Putamen (tissue), 1 donor: ENCODE results near the gene GPATCH2L.

ENCODE experiments used
- DNase-seq: peaks from one replicate; pipeline ENCODE4 v3.0.0-alpha.2; 2016; ENCODE audit warnings: low spot score

The GPATCH2L gene

DNA sequence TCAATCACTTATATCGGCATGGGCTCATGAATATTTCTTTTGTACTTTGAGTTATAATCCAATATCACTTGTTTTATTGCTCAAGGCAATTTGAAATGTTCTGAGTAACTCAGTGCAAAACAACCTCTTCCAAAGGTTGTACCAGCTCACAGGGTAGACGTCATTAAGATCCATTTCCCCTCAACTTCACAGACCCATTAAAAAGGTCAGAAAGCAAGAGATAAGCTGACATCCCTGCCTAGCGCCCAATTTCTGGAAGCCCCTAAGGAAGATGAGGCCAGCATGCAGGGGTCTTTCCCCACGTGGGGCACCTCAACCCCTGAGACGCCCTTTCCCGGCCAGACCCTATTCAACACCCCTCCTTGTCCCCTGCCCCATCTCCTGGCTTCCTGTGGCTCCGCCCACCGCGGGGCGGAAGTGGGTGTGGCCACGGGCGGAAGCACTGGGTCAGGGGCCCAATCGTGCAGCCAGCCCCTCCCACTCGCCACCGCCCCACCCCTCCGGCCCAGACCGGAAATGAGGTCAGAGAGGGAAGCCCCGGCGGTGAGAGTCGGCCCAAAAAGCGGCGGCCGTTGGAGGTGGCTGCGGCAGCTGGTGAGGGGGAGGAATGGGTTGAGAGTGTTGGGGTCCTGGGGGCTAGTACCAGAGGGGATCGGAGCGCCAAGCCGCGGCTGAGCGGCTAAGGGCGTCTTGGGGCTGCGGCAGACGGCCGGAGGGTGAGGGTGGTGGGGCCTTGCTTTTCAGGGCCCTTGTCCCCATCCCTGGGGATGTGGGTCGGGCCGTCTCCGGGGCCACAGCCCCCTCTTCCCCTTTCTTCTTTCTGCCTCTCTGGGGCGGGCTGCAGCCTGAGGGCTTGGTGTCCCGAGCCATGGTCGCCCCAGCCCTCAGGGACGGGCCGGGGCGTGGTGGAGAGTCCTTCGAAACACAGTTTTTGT, at the start of gene GPATCH2L:
TSS of gene GPATCH2L (plus strand) at position 525 of the 935 bp plus-strand sequence. CDS start 2,442 bp downstream, outside the sequence.
- peak; percentile 92 for DNase-seq

DNA sequence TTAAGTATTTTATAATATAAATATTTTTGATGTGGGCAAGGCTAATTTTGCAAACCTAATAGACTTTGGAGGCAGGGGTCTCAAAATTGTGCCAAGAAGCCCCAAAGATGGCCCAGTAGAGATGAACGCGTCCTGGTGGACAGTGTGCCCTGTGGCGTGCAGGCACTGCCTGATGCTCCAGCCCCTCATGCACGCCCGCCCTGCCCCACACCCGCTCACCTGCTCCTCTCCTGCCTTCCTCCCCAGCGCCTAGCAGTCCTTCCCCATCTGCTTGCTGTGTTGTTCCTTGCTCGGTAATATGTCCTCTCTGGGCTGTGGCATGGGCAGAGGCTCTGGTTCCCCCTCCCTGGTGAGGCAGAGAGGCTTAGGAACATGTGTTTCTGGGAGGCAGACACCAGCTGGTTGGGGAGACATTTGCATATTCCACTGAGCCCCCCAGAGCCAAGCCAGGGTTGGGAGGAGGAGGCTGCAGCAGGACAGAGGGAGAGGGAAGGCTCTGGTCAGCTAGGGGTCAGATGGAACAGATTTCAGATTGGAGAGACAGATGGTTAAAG, 46.8 kb upstream of the GPATCH2L start:
- DNase-seq, result no peak

DNA sequence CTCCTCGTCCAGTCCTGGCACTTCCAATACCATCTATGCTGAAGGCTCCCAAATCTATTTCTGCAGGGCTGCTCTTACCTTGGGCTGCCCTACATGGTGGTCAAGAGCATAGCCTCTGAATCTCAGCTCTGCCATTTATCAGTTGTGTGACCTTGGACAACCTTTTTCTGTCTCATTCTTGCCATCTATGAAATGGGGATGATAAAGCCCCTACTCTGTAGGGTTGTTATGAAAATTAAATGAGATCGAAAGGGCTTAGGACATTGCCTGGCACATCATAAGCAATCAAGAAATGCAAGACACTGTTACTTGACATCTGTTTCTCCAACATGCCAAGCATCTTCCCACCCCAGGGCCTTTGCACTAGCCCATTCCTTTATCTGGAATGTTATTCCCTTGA, 45.5 kb upstream of the GPATCH2L start:
- no peak for DNase-seq

DNA sequence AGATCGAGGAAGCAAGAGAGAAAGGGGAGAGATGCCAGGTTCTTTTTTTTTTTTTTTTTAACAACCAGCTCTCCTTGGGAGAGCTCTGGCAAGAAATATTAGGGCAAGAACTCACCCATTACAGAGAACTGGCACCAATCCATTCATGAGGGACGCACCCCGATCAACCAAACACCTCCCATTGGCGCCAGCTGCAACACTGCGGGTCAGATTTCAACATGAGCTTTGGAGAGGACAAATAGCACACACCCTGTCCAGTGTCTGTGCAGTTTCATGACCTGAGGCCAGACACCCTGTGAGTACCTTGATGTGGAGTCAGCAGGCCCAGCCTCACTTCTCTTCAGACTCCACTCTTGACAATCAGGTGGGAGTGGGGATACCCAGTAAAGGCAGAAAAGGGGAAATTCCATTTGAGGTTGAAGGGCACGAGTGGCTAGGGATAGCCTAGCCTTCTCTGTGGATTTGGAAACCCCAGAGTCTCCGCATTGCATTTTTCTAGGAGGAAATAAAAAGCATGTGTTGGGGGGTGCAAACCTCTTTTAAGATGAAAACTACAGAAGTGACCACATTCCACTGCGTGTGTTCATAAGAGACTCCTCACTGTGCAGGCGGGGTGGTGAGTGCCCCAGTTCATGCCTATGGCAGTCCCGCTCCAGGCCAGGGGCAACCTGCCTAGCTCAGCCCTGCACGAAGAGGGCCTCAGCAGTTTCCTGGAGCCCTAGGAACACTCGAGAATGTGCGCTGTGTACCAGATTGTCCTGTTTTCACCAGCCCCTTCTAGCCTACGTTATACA, 42.4 kb upstream of the GPATCH2L start:
- DNase-seq, result no peak

DNA sequence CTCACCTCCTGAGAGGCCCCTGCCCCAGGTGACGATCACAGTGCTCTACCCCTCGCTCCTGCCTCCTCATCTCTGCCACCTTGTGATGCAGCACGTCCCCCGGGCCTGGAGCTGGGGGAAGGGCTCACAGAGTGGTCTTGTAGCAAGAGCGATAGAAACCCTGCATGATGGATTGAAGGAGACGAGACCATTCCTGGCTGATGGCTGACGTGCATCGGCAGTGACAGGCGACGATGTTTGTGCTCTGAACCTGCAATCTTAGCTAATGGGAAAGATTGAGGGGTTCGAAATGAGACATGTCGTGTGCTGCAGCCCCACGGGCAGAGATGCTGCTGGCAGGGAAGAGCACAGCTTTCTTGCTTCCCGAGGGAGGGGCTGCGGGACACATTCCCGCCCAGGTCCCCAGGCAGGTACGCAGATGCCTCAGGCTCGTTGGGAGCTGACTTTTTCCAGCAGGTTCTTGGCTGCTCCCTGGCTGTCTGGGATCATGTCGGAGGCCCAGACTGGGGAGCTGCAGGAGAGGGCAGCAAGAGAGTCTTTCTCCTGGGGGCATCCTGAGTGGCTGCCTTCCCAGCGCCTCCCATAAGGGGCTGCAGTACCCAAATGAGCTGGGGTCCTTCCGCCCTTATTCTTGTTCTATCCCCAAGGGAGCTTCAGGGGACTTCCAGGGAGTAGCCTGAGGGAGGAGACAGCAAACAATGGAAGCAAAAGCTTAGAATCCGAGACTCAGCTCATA, 38.7 kb upstream of the GPATCH2L start:
- DNase-seq, result no peak

DNA sequence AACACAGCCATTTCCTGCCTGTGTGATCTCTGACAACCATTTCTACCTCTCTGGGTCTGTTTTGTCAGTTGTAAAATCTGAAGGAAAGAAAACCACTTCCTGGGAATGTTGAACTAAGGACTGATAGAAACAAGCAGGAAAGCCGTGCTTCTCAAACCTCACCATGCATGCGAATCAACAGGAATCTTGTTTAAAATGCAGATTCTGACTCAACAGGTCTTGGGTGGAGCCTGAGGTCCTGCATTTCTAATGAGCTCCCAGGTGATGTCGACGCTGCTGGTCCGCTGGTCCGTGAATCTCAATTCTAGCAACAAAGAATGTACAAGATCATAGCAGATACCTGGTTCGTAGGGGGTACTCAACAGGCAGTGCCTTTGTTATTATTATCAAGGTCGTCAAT, 38.0 kb upstream of the GPATCH2L start:
- no peak for DNase-seq

DNA sequence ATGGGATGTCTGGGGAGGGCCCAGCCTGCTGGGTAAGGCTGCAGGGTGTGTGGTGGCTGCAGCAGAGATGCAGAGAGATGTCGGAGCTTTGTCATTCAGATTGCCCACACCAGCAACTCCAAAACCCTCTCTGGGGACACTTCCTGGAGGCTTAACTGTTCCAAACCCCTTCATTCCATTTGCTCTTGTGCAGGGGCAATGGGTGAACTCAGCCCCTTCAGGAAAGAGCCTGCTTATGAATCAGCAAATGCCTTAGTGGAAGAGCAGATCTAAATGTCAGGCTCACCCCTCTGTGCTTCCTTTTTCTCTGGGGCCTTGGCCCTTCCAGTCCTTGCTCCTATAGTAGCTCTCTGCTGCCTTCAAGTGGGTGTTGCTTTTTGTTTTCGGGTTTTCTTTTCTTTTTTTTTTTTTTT, 36.7 kb upstream of the GPATCH2L start:
- no peak for DNase-seq

DNA sequence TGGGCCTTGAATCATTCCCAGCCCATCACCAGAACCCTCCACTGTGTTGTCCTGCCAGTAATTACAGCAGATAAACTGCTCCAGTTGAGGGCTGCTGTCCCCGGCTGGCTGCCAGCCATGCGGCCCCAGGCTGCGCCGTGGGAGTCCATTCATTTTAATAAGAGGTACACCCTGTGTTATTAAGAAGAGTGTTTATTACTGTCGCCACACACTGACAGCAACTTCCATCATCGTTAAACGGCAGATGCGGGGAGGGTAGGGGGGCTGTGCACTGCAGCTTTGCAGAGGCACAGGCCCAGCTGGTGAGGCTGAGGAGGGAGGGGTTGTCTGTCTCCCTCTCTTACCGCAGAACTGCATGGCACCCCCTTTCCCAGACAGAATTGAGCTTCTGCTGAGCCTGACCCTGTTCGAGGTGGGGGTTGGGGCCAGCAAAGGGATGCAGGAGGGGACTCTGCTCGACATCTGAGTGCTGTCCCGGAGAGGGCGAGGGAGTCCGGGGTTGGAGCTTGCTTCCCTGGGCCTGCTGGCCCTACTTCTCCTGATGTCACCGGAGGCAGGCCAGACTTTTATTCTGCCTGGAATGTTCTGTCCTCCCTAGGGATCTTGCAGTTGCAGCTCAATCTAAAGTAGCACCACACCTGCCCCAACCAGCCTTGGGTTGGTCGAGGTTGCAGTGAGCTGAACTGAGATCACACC, 33.8 kb upstream of the GPATCH2L start:
- no peak for DNase-seq

DNA sequence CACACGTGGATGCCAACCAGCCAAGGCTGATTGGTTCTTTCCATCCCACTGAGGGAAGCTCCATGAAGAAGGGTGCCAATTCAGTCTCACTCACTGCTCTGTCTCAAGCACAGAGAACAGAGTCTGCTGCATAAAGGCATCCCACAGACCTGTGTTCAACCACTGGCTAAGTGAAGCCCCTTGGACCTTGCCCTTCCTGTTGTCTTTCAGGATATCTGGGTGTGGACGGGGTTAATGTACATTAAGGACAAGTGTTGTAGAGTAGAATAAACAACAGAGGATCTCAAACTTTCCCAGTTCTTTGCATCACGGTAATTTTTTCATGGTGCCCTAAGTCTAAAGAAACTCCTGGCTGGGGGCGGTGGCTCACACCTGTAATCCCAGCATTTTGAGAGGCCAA, 33.1 kb upstream of the GPATCH2L start:
- DNase-seq, result no peak

DNA sequence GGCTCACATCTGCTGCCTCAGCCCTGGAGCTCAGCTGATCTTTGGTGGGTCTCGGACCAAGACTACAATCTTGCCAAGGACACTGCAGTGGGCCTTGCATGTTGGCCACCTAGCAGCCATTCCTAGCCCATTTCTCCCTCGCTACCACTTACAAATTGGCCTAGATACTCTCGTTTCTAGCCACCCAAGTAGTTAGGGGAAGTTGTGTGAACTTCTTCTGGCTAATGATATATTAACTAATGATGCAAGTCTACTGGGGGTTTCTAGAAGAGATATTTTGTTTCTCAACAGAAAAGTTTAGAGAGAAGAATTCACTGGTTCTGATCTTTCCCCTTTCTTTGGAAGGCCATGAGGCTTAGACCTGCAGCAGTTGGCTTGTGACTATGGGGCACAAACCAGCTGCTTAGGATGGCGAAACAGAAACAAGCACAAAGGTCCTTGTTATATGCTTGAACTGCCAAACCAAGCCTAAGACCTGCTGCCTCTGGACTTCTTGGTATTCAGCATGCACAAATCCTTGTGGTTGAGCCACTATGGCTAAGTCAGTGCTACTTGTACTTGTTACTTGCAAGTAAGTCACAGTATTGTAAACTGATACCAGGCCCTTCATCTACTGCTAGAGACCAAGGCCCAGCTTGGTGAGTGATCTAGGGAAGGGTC, 30.5 kb upstream of the GPATCH2L start:
- no peak for DNase-seq

DNA sequence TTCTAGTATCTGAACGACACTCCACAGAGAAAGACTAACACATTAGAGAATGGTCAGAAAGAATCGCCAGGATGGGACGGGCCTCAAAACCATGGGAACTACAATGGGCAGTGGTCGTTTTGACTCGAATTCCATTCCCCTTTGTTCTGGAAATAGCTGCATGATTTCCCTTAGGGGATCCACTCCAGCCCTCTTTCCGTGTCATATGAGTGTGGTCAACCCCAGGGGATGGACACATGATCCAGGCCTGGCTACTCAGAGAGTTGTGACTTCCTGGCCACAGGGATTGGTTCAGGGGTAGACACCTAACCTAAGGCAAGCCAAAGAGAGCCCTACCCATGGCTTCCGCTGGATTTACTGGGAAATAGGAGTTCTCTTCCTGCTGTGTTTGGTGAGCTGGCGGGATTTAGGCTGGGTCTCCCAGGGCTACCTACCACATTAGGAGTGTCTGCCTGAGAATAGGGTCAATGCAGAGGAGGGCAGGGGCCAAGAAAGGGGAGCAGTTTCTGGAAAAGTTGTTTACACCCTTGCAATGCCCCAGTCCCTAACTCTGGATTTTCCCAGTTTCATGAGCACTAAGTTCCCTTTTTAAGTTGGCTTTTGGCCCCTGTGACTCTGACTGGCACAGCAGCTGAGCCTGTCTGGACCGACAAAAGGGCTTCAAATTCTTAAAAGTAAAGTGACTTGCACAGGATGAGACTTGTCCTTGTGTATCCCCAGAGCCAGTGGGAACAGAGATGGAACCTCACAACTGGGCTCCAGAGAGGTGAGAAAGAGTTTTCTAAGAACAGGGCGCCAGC, 28.1 kb upstream of the GPATCH2L start:
- DNase-seq, result no peak

DNA sequence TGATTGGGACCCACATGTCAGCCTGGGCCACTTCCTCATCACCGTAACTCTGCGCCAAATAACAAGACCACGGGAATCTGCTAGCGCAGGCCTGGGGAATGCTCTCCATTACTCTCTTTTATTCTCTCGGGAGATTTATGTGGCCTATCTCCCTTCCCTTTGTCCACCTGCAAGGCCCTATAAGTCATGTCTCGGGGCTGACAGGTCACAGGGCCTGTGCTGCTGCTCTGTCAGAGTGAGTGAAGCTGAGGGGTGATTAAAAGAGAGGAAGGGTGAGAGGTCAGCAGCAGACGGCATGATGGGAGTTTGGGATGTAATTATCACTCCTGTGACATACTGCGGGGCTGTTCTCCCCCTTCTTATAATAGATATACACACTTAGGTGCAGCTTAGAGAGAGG, 26.2 kb upstream of the GPATCH2L start:
- DNase-seq, result no peak

DNA sequence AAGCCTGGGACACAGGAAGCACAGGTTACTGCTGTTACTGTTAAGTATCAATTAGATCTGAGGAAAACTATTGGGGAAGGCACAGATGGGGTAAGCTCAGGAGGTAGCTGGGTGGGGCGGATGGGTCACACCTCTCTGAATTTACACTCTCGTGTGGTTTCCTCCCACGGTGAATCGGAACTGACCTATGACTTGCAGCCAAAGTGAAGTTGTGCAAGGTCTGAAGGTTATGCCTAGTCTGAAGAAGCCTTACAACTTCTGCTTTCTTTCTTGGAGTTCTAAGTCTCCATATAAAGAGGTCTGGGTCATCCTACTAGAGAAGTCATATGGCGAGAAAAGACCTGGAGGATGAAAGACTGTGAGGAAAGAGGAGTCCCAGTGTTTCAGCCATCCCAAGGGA, 25.6 kb upstream of the GPATCH2L start:
- no peak for DNase-seq

DNA sequence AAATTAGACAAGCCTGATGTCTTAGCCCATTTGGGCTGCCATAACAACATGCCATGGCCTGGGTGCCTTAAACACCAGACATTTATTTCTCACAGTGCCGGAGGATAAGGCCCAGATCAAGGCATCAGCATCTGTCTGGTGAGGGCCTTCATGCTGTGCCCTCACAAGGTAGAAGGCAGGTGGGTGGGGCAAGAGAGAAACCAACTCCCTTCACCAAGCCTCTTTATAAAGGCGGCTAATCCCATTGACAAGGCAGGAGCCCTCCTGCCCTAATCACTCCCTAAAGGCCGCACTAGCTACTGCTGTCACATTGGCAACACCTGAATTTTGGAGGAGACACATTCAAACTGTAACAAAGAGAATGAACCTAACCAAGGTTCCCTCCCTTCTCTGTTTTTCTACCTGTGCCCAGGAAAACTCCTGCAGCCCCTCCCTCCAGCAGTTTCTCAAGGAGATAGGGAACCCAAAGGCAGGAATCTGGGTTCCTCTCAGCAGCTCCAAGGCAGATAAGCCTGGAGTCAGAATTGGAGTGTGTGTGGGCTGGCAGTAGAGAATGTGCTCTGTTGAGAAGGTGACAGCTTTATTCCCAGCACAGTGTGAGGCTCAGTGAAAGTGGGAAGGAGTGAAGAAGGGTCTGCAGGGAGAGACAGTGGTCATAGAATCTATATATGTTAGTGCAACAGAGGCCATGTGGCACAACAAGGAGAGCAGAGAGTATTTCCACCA, 21.7 kb upstream of the GPATCH2L start:
- no peak for DNase-seq

DNA sequence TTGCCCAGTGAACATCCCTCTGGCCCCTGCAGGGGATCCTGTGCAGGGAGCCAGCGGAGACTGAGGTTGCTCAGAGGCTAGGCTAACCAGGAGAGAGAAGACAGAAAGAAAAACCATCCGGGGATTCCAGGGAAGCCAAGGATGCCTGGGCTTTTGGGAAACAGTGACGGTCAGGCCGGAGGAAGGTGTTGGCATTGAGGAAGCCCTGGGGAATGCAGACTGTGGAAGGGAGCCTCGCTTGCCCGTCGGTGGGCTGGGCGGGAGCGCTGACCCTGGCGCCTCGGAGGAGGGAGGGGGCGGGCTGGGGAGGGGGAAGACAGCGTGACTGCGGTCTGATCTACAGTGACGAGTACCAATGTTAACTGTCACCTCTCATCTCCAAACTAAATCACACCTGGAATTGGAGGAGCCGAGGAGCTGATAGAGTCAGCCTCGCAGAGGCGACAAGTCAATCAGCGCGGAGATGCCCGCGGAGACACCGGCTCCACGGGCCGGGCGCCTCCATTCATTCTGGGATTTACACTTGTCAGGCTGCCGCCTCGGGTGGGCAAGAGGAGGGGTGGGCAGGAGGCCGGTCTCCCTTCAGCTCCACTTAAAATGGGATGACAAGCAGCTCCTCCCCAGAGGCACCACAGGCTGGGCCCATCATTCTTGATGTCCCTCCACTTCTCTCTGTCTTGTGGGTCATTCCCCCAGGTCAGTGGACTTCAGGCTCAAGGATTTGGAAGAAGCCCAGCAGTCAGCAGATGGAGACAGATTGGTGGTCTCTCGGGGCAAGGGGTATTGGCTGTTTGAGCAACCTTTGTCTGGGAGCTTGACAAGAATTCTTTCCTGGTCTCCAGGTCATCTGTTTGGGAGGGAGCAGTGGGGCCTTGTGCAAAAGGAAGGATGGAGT, 20.4 kb upstream of the GPATCH2L start:
- DNase-seq, result no peak

DNA sequence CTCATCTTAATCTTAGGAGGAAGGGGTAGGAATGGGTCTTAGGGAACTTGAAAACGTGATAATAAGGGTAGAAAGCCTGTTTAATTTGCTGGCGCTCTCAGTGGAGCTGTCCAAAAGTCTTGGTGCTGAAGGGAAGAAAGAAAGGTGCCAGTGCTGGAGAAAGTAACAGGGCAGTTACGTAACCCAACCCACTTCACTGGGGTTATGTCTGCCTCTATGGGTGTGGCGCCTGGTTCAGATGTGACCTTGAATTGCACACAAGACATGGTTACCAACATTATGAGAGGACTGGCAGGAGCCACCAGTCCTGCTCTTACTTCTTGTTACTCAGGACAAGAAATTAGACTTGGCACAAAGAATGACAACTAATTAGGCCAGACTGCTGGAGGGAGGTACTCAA, 18.6 kb upstream of the GPATCH2L start:
- no peak for DNase-seq

DNA sequence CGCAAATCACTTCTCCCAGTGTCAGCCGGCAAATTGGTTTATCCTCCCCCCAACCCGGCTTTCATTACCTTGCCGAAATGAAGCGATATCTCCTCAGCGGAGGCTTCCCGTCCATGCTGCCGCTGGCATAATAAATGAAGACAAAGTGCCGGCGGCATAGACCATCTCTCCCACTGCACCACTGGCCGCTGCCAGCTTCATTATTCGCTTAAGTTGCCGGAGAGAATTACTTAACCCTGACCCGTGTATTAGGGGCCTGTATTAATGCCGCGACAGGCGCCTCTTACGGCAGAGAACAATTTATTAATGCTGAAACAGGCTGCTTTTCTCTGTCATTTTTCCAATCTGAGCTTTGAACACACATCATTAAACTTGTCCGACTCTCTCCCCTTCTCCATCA, 17.5 kb upstream of the GPATCH2L start:
- no peak for DNase-seq

DNA sequence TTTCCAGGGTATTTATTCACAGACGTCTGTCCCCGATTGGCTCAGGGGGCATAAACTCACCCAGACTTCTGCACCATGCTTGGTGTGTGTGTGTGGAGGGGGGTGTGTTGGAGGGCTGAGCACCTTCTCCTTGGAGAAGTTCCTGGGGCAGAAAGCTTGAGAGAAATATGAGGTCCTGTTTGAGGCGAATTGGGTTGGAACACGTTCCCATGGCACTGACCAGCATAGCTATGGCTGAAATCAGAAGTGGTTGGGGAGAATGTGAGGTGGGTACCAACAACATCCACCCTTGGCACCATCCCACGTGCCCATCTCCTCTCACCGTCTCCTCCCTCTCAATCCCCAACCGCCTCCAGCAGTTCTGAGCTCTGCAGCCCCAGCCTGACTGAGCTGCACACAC, 16.0 kb upstream of the GPATCH2L start:
- no peak for DNase-seq
